MM.1S (cell line): Measurements from ENCODE around the gene DGCR8.

Experiments
- CTCF ChIP-seq: fragments of 300-600 bp; sonication (generic); IDR thresholded peaks from 2 replicates; pipeline ENCODE4 v1.5.1; 2016; ENCODE audit warnings: antibody characterized with exemption, low read length, mixed read lengths
- EZH2 ChIP-seq: fragments of 300-600 bp; sonication (generic); optimal IDR thresholded peaks from 2 replicates; pipeline ENCODE3; 2017; ENCODE audit warnings: low read depth, mild to moderate bottlenecking, antibody characterized with exemption, low read length, mixed read lengths

GRCh38 chr22:20065896-20066616 is 14.0 kb upstream of the DGCR8 start:
- TF ChIP-seq CTCF: no peak
- TF ChIP-seq EZH2: no peak
